K562 (cell line): ENCODE results near the gene ZNF273. TPM values are rescaled to one million over a fixed set of nuclear protein-coding genes. Genes with fewer than 3 reads are reported as not detected.

ENCODE experiments used
- ATAC-seq: fragments of 200-7000 bp; cut with Tn5 transposase; 3 replicates; pipeline ENCODE4 v1.9.1; 2020; ENCODE audit warnings: moderate library complexity
- BruUV-seq: library from RNA; stranded (reverse); fragments of 400-500 nt; replicated peaks from 2 replicates; lab custom pipeline; 2021; lab: Mats Ljungman, UMichigan
- CTCF ChIA-PET: fragments of 300-600 bp; formaldehyde crosslinking; extraction: SDS; loops from one replicate; lab custom pipeline; 2021; ENCODE audit warnings: low intra/inter-chr PET ratio; lab: Yijun Ruan, JAX
- POLR2A ChIA-PET: fragments of 300-600, 350-650 bp; sonication (Branson Sonifier 250); formaldehyde crosslinking; extraction: SDS; loops from one replicate; lab custom pipeline; 2021; ENCODE audit warnings: antibody characterized with exemption, inconsistent platforms; lab: Yijun Ruan, JAX
- DNase-seq, 4 experiments: peaks; one replicate each; pipeline versions ENCODE4 v3.0.0 to v3.0.0-alpha.2; 2011 to 2018; ENCODE audit warnings: low spot score in 3 of 4, mixed read lengths in 3 of 4; ENCODE audit errors: extremely low read depth in 1 of 4
- FAIRE-seq: peaks from 2 replicates; lab custom pipeline; 2011; peaks lifted over from hg19 to GRCh38; lab: Jason Lieb, UNC
- H2AFZ ChIP-seq: 2 replicates; pipeline ENCODE4 v1.6.0; 2011; ENCODE audit warnings: low read depth, low read length, control low read depth, inconsistent platforms
- H3K27ac ChIP-seq: fragments of 200-600 bp; 3 replicates; pipeline ENCODE4 v1.8.0; 2011; ENCODE audit warnings: low read depth, mild to moderate bottlenecking, control low read depth, inconsistent platforms, low read length, moderate library complexity, mixed read lengths; ENCODE audit errors: extremely low read depth
- H3K27me3 ChIP-seq, 2 experiments: fragments of 300-600 bp in 1 of 2; 2 replicates in 1 of 2; 3 replicates in 1 of 2; pipeline versions ENCODE4 v1.6.0 to v1.8.0; 2011; ENCODE audit warnings: inconsistent platforms in 2 of 2, low read length in 2 of 2, mild to moderate bottlenecking in 1 of 2, mixed read lengths in 1 of 2, moderate library complexity in 1 of 2; ENCODE audit not compliant: control insufficient read depth in 2 of 2, insufficient read depth in 2 of 2
- H3K36me3 ChIP-seq: fragments of 300-600 bp; 3 replicates; pipeline ENCODE4 v1.8.0; 2011; ENCODE audit warnings: mild to moderate bottlenecking, low read length, inconsistent platforms; ENCODE audit not compliant: control insufficient read depth, insufficient read depth
- H3K4me1 ChIP-seq, 2 experiments: fragments of 200-600 bp in 1 of 2; replicated peaks in 1 of 2; 2 replicates in 1 of 2; 3 replicates in 1 of 2; pipeline versions ENCODE4 v1.5.1 to v1.8.0; 2011; ENCODE audit warnings: inconsistent platforms in 2 of 2, low read length in 2 of 2, mild to moderate bottlenecking in 1 of 2, mixed read lengths in 1 of 2, moderate library complexity in 1 of 2; ENCODE audit not compliant: control insufficient read depth in 2 of 2, insufficient read depth in 2 of 2
- H3K4me2 ChIP-seq: 2 replicates; pipeline ENCODE4 v1.6.1; 2011; ENCODE audit warnings: low read length, control low read depth, inconsistent platforms, mixed read lengths; ENCODE audit not compliant: insufficient read depth
- H3K4me3 ChIP-seq: fragments of 200-600 bp; sonication (generic), shearing (Covaris generic); 2 replicates; pipeline ENCODE4 v1.5.1; 2016; ENCODE audit warnings: control low read depth, inconsistent platforms
- H3K79me2 ChIP-seq: fragments of 200-600 bp; 3 replicates; pipeline ENCODE4 v1.8.0; 2011; ENCODE audit warnings: low read length, inconsistent platforms; ENCODE audit not compliant: control insufficient read depth, insufficient read depth
- H3K9ac ChIP-seq, 2 experiments: 2 replicates each; pipeline versions ENCODE4 v1.6.0 to v1.6.1; 2011; ENCODE audit warnings: low read depth in 2 of 2, low read length in 2 of 2, control low read depth in 1 of 2, inconsistent platforms in 1 of 2, mild to moderate bottlenecking in 1 of 2, mixed read lengths in 1 of 2; ENCODE audit not compliant: insufficient read depth in 1 of 2
- H3K9me1 ChIP-seq: one replicate; pipeline ENCODE4 v1.6.0; 2011; ENCODE audit warnings: inconsistent platforms, mild to moderate bottlenecking, low read length, moderate library complexity; ENCODE audit not compliant: control insufficient read depth, insufficient read depth
- H3K9me3 ChIP-seq: replicated peaks from 2 replicates; pipeline ENCODE4 v1.5.1; 2011; ENCODE audit warnings: low read depth, low read length, inconsistent platforms; ENCODE audit not compliant: control insufficient read depth, insufficient read depth
- H4K20me1 ChIP-seq: replicated peaks from 2 replicates; pipeline ENCODE4 v1.6.1; 2011; ENCODE audit warnings: low read length, inconsistent platforms, mixed read lengths; ENCODE audit not compliant: control insufficient read depth, insufficient read depth
- C11orf30 ChIP-seq: fragments of 450-650 bp; IDR thresholded peaks from 2 replicates; pipeline ENCODE4 v1.6.1; 2016; ENCODE audit warnings: low read depth, mild to moderate bottlenecking
- CBFB ChIP-seq: sonication (generic); formaldehyde crosslinking; IDR thresholded peaks from 2 replicates; pipeline ENCODE4 v1.4.0; 2020; ENCODE audit warnings: mild to moderate bottlenecking, missing genetic modification reagents
- DIDO1 ChIP-seq: fragments of 450-650 bp; IDR thresholded peaks from 2 replicates; pipeline ENCODE4 v1.6.1; 2016; ENCODE audit warnings: low read depth, missing biosample characterization, missing genetic modification characterization
- HOXB6 ChIP-seq: fragments of 250-450 bp; sonication (Bioruptor Pico); IDR thresholded peaks from 2 replicates; pipeline ENCODE4 v1.5.1; 2022; ENCODE audit warnings: mild to moderate bottlenecking, borderline replicate concordance
- IRF1 ChIP-seq: sonication (generic); formaldehyde crosslinking; IDR thresholded peaks from 2 replicates; pipeline ENCODE4 v1.8.0; 2022; ENCODE audit warnings: missing genetic modification reagents, mild to moderate bottlenecking, borderline replicate concordance
- MAFF ChIP-seq: IDR thresholded peaks from 2 replicates; pipeline ENCODE4 v1.6.1; 2012; ENCODE audit warnings: low read length, improper control_type of control experiment
- MAFG ChIP-seq: fragments of 450-650 bp; conservative IDR thresholded peaks from 2 replicates; pipeline ENCODE4 v1.6.1; 2016; ENCODE audit warnings: missing genetic modification characterization, missing compliant biosample characterization
- PCBP2 ChIP-seq: fragments of 200-400 bp; formaldehyde crosslinking; IDR thresholded peaks from 2 replicates; pipeline ENCODE4 v1.6.1; 2018; ENCODE audit warnings: low read length, low read depth, mild to moderate bottlenecking, moderate library complexity; ENCODE audit not compliant: poor library complexity, severe bottlenecking
- PRPF4 ChIP-seq: fragments of 200-400 bp; formaldehyde crosslinking; IDR thresholded peaks from one replicate; pipeline ENCODE4 v1.6.1; 2017; ENCODE audit warnings: low read length, low read depth, mild to moderate bottlenecking; ENCODE audit not compliant: insufficient read depth, poor library complexity, severe bottlenecking
- RERE ChIP-seq: sonication (generic); formaldehyde crosslinking; IDR thresholded peaks from 2 replicates; pipeline ENCODE4 v1.8.0; 2023; ENCODE audit warnings: missing genetic modification reagents, mild to moderate bottlenecking, borderline replicate concordance
- SRF ChIP-seq, 2 experiments: fragments of 250-450, 450-650 bp in 1 of 2; sonication (Bioruptor Pico) in 1 of 2; sonication (generic) in 1 of 2; formaldehyde crosslinking; IDR thresholded peaks; 2 replicates each; pipeline versions ENCODE4 v1.5.0 to v1.5.1; 2020 to 2022; ENCODE audit warnings: mild to moderate bottlenecking in 1 of 2, missing genetic modification reagents in 1 of 2
- TCF7L2 ChIP-seq: fragments of 150-350 bp; IDR thresholded peaks from 2 replicates; pipeline ENCODE4 v1.6.1; 2016; ENCODE audit warnings: low read depth, mild to moderate bottlenecking, low read length, moderate library complexity
- ZBED1 ChIP-seq: IDR thresholded peaks from 2 replicates; pipeline ENCODE4 v1.6.1; 2014
- ZNF134 ChIP-seq: fragments of 250-450 bp; sonication (Bioruptor Pico); conservative IDR thresholded peaks from 2 replicates; pipeline ENCODE4 v1.4.0; 2020
- ZNF140 ChIP-seq: fragments of 250-450 bp; sonication (Bioruptor Pico); IDR thresholded peaks from 2 replicates; pipeline ENCODE4 v1.8.0; 2021; ENCODE audit warnings: moderate library complexity, mild to moderate bottlenecking, inconsistent platforms
- ZNF316 ChIP-seq: fragments of 450-650 bp; IDR thresholded peaks from 2 replicates; pipeline ENCODE4 v1.6.1; 2016
- ZNF511 ChIP-seq: sonication (generic); formaldehyde crosslinking; IDR thresholded peaks from 2 replicates; pipeline ENCODE4 v1.8.0; 2022; ENCODE audit warnings: mild to moderate bottlenecking, missing genetic modification reagents
- in situ Hi-C: fragments of 300-500 bp; cut with MboI; formaldehyde crosslinking; loops from 4 replicates; pipeline ENCODE4 v1.15.0; 2018; ENCODE audit warnings: inconsistent platforms, mixed read lengths
- intact Hi-C: fragments of 100-400 bp; cut with micrococcal nuclease; formaldehyde crosslinking; loops from 2 replicates; pipeline ENCODE4 v1.14.2; 2022
- polyA plus RNA-seq, 8 experiments: library from polyadenylated mRNA; depleted of rRNA in 4 of 8; stranded (reverse) in 5 of 8; unstranded in 3 of 8; fragments of >200 nt; fragmentation: Nextera tagmentation in 2 of 8; fragmentation: Illumina TruSeq in 1 of 8; extraction: Ambion mirVana in 2 of 8; extraction: Trizol in 1 of 8; gene quantifications; 2 replicates each; pipeline versions ENCODE4 v1.2.1 to v1.2.3, GENCODE V29; 2011 to 2014; ENCODE audit warnings: inconsistent platforms in 1 of 8, missing spikeins in 1 of 8
- total RNA-seq, 7 experiments: library from RNA; depleted of rRNA in 6 of 7; stranded (reverse); fragments of >200 nt in 6 of 7; fragmentation: Illumina TruSeq in 2 of 7; extraction: Trizol in 2 of 7; gene quantifications; 2 replicates each; pipeline versions ENCODE4 v1.2.1 to v1.2.3, GENCODE V29; 2011 to 2021; ENCODE audit warnings: low replicate concordance in 1 of 7

Gene ZNF273
- total and polyA plus RNA-seq, 9 of the 15 experiments (the other 6 are each of a cell fraction or from before 2014, with no cell fraction given), result 13.3 to 37.0 (median 20.7) TPM

DNA sequence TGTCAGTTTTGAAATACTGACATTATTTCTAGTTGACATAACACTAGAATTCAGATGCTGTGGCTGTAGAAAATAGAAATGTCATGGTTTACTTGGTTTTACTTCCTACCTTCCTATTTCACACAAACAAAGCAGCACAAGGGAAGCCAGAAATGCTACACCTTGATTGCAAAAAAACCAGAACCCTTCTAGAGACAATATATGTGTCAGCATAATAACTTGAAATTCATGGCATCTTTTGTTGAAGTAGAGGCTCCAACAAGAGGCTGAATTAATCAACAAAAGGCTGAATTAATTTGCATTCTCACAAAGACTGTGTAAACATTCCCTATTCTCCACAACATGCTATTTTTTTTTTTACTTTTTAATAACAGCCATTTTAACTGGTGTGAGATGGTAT is 62.5 kb downstream of the ZNF273 start:
- in situ Hi-C loops (no loop called here), intact Hi-C loops (no loop called here)
- Histone ChIP-seq H3K9me1 (no peaks in the 10 kb centered on the region), H3K9me3 (peaks cover 4% of the 10 kb centered on the region; the same call in 1 of the 2 replicates), H3K4me3 (no peak overlapping the region), H4K20me1 (no peaks in the 10 kb centered on the region), H3K36me3 (no peaks in the 10 kb centered on the region), H2AFZ (no peak overlapping the region), H3K4me1 (no peaks in the 10 kb centered on the region), H3K27me3 (no peaks in the 10 kb centered on the region), H3K27ac (no peak overlapping the region), H3K9ac (no peak overlapping the region), H3K4me2 (no peak overlapping the region), H3K79me2 (no peaks in the 10 kb centered on the region)
- ATAC-seq, result no peak
- ChIA-PET POLR2A (no interaction called here), CTCF (no interaction called here)
- DNase-seq, result no peak
- FAIRE-seq, result no peak
- BruUV-seq, result no TSS peak
- TF ChIP-seq ZNF134 (CRISPR knock-in tag) (no peak), TCF7L2 (no peak), MAFG (tag) (0 out of 2 replicates have a peak, but pooled peaks have one; percentile 34), SRF (CRISPR knock-in tag; IDR thresholded peaks at IDR 0.05) (no peak), CBFB (CRISPR knock-in tag) (no peak), DIDO1 (tag) (no peak), IRF1 (CRISPR knock-in tag) (no peak), ZNF511 (no peak), PCBP2 (no peak), MAFF (peak; percentile 28; the same call in 1 of the 2 replicates), C11orf30 (peak; percentile 34; the same call in 1 of the 2 replicates), HOXB6 (CRISPR knock-in tag) (no peak), ZBED1 (no peak), PRPF4 (no peak), ZNF316 (peak; percentile 63; the same call in 1 of the 2 replicates), ZNF140 (no peak), RERE (CRISPR knock-in tag) (no peak)
